KMS-11 (cell line): ENCODE results near the gene SLC26A3.

Experiments
- H2AFZ ChIP-seq: fragments of 200-600 bp; sonication (generic); 2 replicates; pipeline ENCODE4 v1.6.1; 2016; ENCODE audit warnings: antibody characterized with exemption, mixed run types, low read depth
- H3K27ac ChIP-seq: fragments of 200-600 bp; sonication (generic); 2 replicates; pipeline ENCODE4 v1.6.1; 2016; ENCODE audit warnings: mild to moderate bottlenecking, mixed run types
- H3K27me3 ChIP-seq: fragments of 200-600 bp; sonication (generic); 2 replicates; pipeline ENCODE4 v1.6.1; 2017; ENCODE audit warnings: mild to moderate bottlenecking, low read depth, mixed run types, moderate library complexity; ENCODE audit not compliant: insufficient read depth
- H3K36me3 ChIP-seq: fragments of 200-600 bp; sonication (generic); 2 replicates; pipeline ENCODE4 v1.6.1; 2017; ENCODE audit warnings: mild to moderate bottlenecking, mixed run types; ENCODE audit not compliant: insufficient read depth
- H3K4me1 ChIP-seq: fragments of 200-600 bp; sonication (generic); 2 replicates; pipeline ENCODE4 v1.6.1; 2016; ENCODE audit warnings: mild to moderate bottlenecking, low read depth, mixed run types; ENCODE audit not compliant: poor library complexity, severe bottlenecking
- H3K4me2 ChIP-seq: fragments of 200-600 bp; sonication (generic); 2 replicates; pipeline ENCODE4 v1.7.0; 2016; ENCODE audit warnings: mild to moderate bottlenecking, mixed run types
- H3K4me3 ChIP-seq: fragments of 200-600 bp; sonication (generic); IDR thresholded peaks from 2 replicates; pipeline ENCODE4 v1.6.1; 2017; ENCODE audit warnings: low read depth, low read length, mixed read lengths; ENCODE audit not compliant: insufficient read depth
- H3K79me2 ChIP-seq: fragments of 200-600 bp; sonication (generic); 2 replicates; pipeline ENCODE4 v1.6.1; 2016; ENCODE audit warnings: low read depth, mixed run types; ENCODE audit not compliant: insufficient read depth
- H3K9ac ChIP-seq: fragments of 200-600 bp; sonication (generic); 2 replicates; pipeline ENCODE4 v1.6.1; 2016; ENCODE audit warnings: mild to moderate bottlenecking, mixed run types
- H4K20me1 ChIP-seq: fragments of 200-600 bp; sonication (generic); 2 replicates; pipeline ENCODE4 v1.6.1; 2016; ENCODE audit warnings: mild to moderate bottlenecking, mixed run types; ENCODE audit not compliant: insufficient read depth
- CTCF ChIP-seq: fragments of 200-600 bp; sonication (generic); conservative IDR thresholded peaks from 2 replicates; pipeline ENCODE4 v1.6.1; 2017; ENCODE audit warnings: low read depth, mild to moderate bottlenecking, antibody characterized with exemption, low read length, moderate library complexity, mixed read lengths

The SLC26A3 gene

GRCh38 chr7:107810626-107811025 is 7.6 kb upstream of the SLC26A3 start:
- Histone ChIP-seq H3K4me1 (no peaks in the 10 kb centered on the region), H3K79me2 (no peaks in the 10 kb centered on the region), H3K27ac (no peak overlapping the region), H3K27me3 (no peaks in the 10 kb centered on the region), H4K20me1 (no peaks in the 10 kb centered on the region), H3K4me3 (no peak overlapping the region), H3K9ac (no peak overlapping the region), H3K4me2 (no peak overlapping the region), H2AFZ (no peak overlapping the region), H3K36me3 (no peaks in the 10 kb centered on the region)
- TF ChIP-seq CTCF = no peak

- Histone ChIP-seq H3K4me1 (no peaks in the 10 kb centered on the region), H3K27me3 (no peaks in the 10 kb centered on the region), H3K4me3 (no peak overlapping the region), H3K4me2 (no peak overlapping the region), H3K79me2 (no peaks in the 10 kb centered on the region), H3K9ac (no peak overlapping the region), H2AFZ (no peak overlapping the region), H3K36me3 (no peaks in the 10 kb centered on the region), H4K20me1 (no peaks in the 10 kb centered on the region), H3K27ac (no peak overlapping the region)
- no peak for TF ChIP-seq CTCF
These were observed 6.2 kb upstream of the SLC26A3 start for GRCh38 chr7:107809179-107809578.

GRCh38 chr7:107799647-107800264 is 3.3 kb downstream of the SLC26A3 start:
- no peak overlapping the region for H3K27ac ChIP-seq
- H3K4me2 ChIP-seq = no peak overlapping the region
- no peaks in the 10 kb centered on the region for H3K36me3 ChIP-seq
- H2AFZ ChIP-seq = no peak overlapping the region
- no peak overlapping the region for H3K4me3 ChIP-seq
- H3K9ac ChIP-seq = no peak overlapping the region
- no peaks in the 10 kb centered on the region for H4K20me1 ChIP-seq
- H3K27me3 ChIP-seq = no peaks in the 10 kb centered on the region
- H3K79me2 ChIP-seq = no peaks in the 10 kb centered on the region
- H3K4me1 ChIP-seq = no peaks in the 10 kb centered on the region
- TF ChIP-seq CTCF = no peak

- Histone ChIP-seq H2AFZ (no peak overlapping the region), H3K27ac (no peak overlapping the region)
- TF ChIP-seq CTCF = no peak
These were observed 10.7 kb downstream of the SLC26A3 start for GRCh38 chr7:107792364-107792763.

More at GRCh38 chr7:107792364-107792763, 10.7 kb downstream of the SLC26A3 start:
- Histone ChIP-seq H3K9ac (no peak overlapping the region), H3K4me1 (no peaks in the 10 kb centered on the region), H3K4me2 (no peak overlapping the region), H3K79me2 (no peaks in the 10 kb centered on the region), H4K20me1 (no peaks in the 10 kb centered on the region), H3K4me3 (no peak overlapping the region), H3K27me3 (no peaks in the 10 kb centered on the region), H3K36me3 (no peaks in the 10 kb centered on the region)
